Transverse colon (tissue), 4 donors: ENCODE data around the gene WDR47.

Experiments used
- POLR2A ChIP-seq: fragments of 450-650 bp; IDR thresholded peaks from one replicate; pipeline ENCODE4 v1.6.1; 2016; ENCODE audit warnings: antibody characterized with exemption, mild to moderate bottlenecking, moderate library complexity
- POLR2AphosphoS5 ChIP-seq, 3 donors: sonication (generic); formaldehyde crosslinking; IDR thresholded peaks; one replicate each; pipeline ENCODE4 v1.6.1; 2016; ENCODE audit warnings: antibody characterized with exemption in 3 of 3
- TF ChIP-seq, protein P1 (sequence below), 5 experiments: fragments of 200-600 bp in 3 of 5; fragments of 450-650 bp in 2 of 5; sonication (generic) in 3 of 5; IDR thresholded peaks; 1 replicate in 2 of 5; 2 replicates in 3 of 5; pipeline ENCODE4 v1.5.1; 2016 to 2017; ENCODE audit warnings: antibody characterized with exemption in 5 of 5, inconsistent platforms in 3 of 5, mild to moderate bottlenecking in 2 of 5, moderate library complexity in 1 of 5

DNA sequence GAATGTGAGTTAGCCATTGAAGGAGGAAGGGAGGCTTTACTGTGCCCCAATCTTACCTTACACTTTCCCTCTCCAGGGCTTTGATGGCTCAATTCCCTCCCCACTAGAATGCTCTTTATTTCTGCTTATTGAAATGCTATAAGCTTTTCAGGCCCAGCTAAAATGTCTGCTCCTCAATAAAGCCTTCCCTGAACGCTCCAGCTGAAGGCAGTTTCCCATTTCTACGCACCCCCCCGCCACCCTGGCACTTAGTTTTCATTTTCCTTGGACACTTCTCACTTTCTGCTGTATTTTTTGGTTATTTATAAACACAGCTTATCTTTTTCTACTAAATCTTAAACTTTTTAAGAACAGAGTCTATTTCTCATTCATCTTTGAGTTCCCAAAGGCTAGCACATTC, 41.6 kb upstream of the WDR47 start:
- no peak for TF ChIP-seq POLR2A
- TF ChIP-seq, protein P1, sequence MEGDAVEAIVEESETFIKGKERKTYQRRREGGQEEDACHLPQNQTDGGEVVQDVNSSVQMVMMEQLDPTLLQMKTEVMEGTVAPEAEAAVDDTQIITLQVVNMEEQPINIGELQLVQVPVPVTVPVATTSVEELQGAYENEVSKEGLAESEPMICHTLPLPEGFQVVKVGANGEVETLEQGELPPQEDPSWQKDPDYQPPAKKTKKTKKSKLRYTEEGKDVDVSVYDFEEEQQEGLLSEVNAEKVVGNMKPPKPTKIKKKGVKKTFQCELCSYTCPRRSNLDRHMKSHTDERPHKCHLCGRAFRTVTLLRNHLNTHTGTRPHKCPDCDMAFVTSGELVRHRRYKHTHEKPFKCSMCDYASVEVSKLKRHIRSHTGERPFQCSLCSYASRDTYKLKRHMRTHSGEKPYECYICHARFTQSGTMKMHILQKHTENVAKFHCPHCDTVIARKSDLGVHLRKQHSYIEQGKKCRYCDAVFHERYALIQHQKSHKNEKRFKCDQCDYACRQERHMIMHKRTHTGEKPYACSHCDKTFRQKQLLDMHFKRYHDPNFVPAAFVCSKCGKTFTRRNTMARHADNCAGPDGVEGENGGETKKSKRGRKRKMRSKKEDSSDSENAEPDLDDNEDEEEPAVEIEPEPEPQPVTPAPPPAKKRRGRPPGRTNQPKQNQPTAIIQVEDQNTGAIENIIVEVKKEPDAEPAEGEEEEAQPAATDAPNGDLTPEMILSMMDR (IDR thresholded peaks at IDR 0.05), result no peak
- TF ChIP-seq POLR2AphosphoS5 (IDR thresholded peaks at IDR 0.05), result no peak
